ENCODE data around the gene ARHGEF28.

DNA sequence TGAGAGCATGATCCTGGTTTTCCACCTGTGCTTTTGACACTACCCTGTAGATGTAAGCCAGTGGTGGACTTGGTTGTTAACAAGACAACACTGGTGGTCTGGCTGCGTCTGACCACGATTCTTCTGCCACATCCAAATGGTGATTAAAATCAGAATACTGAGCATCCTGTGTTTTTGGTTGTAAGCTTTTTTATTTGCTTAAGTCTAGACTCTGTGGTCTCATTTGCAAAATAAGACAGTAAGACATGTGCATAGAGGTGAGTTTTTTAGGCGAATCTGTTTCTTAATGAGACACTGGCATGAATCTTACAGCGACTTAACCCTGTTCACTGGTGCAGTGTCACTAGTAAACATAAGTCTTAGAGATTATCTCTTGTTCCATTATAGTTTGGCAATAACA is 165.4 kb downstream of the ARHGEF28 start:
- TF ChIP-seq, protein P1, sequence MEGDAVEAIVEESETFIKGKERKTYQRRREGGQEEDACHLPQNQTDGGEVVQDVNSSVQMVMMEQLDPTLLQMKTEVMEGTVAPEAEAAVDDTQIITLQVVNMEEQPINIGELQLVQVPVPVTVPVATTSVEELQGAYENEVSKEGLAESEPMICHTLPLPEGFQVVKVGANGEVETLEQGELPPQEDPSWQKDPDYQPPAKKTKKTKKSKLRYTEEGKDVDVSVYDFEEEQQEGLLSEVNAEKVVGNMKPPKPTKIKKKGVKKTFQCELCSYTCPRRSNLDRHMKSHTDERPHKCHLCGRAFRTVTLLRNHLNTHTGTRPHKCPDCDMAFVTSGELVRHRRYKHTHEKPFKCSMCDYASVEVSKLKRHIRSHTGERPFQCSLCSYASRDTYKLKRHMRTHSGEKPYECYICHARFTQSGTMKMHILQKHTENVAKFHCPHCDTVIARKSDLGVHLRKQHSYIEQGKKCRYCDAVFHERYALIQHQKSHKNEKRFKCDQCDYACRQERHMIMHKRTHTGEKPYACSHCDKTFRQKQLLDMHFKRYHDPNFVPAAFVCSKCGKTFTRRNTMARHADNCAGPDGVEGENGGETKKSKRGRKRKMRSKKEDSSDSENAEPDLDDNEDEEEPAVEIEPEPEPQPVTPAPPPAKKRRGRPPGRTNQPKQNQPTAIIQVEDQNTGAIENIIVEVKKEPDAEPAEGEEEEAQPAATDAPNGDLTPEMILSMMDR (IDR thresholded peaks at IDR 0.05; ENCODE audit: low read depth, low read length) = no peak
- TF ChIP-seq, protein P2, sequence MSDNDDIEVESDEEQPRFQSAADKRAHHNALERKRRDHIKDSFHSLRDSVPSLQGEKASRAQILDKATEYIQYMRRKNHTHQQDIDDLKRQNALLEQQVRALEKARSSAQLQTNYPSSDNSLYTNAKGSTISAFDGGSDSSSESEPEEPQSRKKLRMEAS (IDR thresholded peaks at IDR 0.05; ENCODE audit: low read depth, low read length) = no peak
- no peak for TF ChIP-seq POLR2A (IDR thresholded peaks at IDR 0.05; ENCODE audit: extremely low read depth, insufficient read length)
- TF ChIP-seq MYC (IDR thresholded peaks at IDR 0.05; ENCODE audit: low read depth, low read length) = no peak

Data from NB4 (cell line).